ENCODE results near the gene AUTS2. TPM values are rescaled to one million over a fixed set of nuclear protein-coding genes. Genes with fewer than 3 reads are reported as not detected.

The AUTS2 gene
- 9.9 and 19.2 TPM in 2 replicates for total RNA-seq

DNA sequence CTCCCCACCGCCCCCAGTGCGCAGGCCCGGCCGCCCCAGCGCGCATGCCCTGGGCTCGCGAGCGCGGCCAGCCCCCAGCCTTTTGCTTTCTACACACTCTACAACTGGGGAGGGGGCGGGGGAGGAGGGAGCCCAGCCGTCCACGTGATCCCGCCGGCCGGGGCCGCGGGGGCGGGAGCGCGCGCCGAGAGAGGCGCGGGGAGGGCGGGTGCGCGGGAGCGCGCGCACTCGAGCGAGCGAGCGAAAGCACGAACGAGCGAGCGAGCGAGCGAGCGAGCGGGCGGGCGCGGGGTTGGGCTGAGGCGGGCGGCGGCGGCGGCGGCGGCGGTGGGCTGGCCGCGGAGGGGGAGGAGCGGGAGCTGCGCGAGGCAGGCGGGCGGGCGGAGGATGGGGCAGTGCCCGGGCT lies at the start of gene AUTS2:
Gene AUTS2 (plus strand): TSS at position 395 of the 406 bp plus-strand sequence. CDS start 1,179 bp downstream, outside the sequence.
- TF ChIP-seq, protein P1, sequence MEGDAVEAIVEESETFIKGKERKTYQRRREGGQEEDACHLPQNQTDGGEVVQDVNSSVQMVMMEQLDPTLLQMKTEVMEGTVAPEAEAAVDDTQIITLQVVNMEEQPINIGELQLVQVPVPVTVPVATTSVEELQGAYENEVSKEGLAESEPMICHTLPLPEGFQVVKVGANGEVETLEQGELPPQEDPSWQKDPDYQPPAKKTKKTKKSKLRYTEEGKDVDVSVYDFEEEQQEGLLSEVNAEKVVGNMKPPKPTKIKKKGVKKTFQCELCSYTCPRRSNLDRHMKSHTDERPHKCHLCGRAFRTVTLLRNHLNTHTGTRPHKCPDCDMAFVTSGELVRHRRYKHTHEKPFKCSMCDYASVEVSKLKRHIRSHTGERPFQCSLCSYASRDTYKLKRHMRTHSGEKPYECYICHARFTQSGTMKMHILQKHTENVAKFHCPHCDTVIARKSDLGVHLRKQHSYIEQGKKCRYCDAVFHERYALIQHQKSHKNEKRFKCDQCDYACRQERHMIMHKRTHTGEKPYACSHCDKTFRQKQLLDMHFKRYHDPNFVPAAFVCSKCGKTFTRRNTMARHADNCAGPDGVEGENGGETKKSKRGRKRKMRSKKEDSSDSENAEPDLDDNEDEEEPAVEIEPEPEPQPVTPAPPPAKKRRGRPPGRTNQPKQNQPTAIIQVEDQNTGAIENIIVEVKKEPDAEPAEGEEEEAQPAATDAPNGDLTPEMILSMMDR (IDR thresholded peaks at IDR 0.05; ENCODE audit: insufficient read depth, low read length, poor library complexity, severe bottlenecking): no peak
- H3K27me3 ChIP-seq (ENCODE audit: control insufficient read depth, insufficient read depth, low read length): no peaks in the 10 kb centered on the region
- DNase-seq (ENCODE audit: low read depth): peak; percentile 32
- no peaks in the 10 kb centered on the region for H3K36me3 ChIP-seq (ENCODE audit: control insufficient read depth, insufficient read depth, low read length)
- peak within 1 kb of the TSS; percentile 89 for H3K4me3 ChIP-seq (ENCODE audit: low read depth, low read length)

DNA sequence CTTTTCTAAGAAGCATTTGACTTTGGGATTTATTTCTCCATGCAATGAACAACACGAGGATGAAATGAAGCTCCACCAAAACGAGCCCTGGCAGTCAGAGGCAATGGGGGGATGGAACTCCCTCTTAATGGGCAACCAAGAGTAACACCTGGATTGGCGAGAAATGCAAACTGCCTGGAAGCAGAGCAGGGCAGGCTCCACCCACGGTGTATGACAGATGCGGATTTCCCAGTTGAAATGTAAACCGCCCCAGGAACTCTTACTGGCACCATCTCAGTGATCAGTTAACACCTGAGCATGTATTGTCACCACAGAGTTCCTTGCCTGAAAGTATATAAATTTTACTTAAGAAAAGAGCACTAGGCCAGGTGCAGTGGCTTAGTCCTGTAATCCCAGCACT lies 47.3 kb upstream of the AUTS2 start:
- TF ChIP-seq, protein P1 (IDR thresholded peaks at IDR 0.05; ENCODE audit: insufficient read depth, low read length, poor library complexity, severe bottlenecking): no peak
- DNase-seq (ENCODE audit: low read depth): no peak
- Histone ChIP-seq H3K27me3 (ENCODE audit: control insufficient read depth, insufficient read depth, low read length) (no peaks in the 10 kb centered on the region), H3K4me3 (ENCODE audit: low read depth, low read length) (no peak overlapping the region), H3K36me3 (ENCODE audit: control insufficient read depth, insufficient read depth, low read length) (no peaks in the 10 kb centered on the region)

DNA sequence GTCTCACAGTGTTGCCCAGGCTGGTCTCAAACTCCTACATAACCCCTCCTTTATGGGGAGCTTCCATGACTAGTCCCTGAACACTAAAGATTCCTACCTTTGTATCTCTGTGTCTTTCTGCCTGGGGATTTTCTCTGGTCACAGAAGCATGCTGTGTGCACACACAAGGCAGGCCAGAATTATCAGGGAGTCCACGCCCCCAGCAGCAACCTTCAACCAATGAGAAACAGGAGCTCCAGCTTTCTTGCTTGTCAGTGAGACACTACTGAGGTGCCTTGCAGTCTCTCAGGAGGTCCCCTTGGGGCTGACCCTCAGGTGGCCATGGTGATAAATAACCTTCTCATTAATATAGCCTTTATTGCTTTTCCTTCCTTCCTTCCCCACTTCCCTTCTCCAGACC lies 45.1 kb upstream of the AUTS2 start:
- H3K27me3 ChIP-seq (ENCODE audit: control insufficient read depth, insufficient read depth, low read length): no peaks in the 10 kb centered on the region
- no peaks in the 10 kb centered on the region for H3K36me3 ChIP-seq (ENCODE audit: control insufficient read depth, insufficient read depth, low read length)
- TF ChIP-seq, protein P1 (IDR thresholded peaks at IDR 0.05; ENCODE audit: insufficient read depth, low read length, poor library complexity, severe bottlenecking): no peak
- no peak for DNase-seq (ENCODE audit: low read depth)
- no peak overlapping the region for H3K4me3 ChIP-seq (ENCODE audit: low read depth, low read length)

DNA sequence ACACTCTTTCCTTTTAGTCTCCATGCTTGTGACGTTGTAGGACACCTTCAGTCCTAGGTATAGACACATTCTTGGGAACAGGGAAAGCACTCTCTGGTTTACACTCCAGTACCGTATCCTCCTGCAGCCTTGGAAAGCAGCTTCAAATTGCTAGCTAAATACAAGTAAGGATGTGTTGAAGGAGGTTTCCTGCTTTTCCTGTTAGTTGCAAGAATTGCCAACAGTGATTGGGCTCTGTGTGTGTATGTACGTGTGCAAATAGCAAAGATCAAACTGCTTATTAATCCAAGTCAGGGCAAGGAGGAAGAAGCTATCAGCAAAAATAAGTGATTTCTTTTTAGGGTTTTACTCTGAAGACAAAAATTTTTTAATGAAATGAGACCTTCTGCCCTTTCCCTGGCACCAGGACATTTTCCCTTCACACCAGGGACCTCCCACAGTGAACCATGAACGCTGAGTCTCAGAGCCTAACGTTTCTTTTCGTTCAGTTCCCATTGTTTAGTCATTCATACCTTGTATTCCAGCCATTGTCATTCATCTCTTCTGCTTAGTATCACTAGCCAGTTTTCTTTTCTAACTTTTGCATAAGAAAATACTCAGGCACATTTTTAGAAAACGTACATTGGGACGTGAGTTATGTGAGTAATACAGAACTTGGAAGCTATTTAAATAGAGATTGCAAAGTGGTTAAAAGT lies 36.9 kb upstream of the AUTS2 start:
- Histone ChIP-seq H3K36me3 (ENCODE audit: control insufficient read depth, insufficient read depth, low read length) (no peaks in the 10 kb centered on the region), H3K27me3 (ENCODE audit: control insufficient read depth, insufficient read depth, low read length) (no peaks in the 10 kb centered on the region), H3K4me3 (ENCODE audit: low read depth, low read length) (no peak overlapping the region)
- DNase-seq (ENCODE audit: low read depth): no peak
- TF ChIP-seq, protein P1 (IDR thresholded peaks at IDR 0.05; ENCODE audit: insufficient read depth, low read length, poor library complexity, severe bottlenecking): no peak

DNA sequence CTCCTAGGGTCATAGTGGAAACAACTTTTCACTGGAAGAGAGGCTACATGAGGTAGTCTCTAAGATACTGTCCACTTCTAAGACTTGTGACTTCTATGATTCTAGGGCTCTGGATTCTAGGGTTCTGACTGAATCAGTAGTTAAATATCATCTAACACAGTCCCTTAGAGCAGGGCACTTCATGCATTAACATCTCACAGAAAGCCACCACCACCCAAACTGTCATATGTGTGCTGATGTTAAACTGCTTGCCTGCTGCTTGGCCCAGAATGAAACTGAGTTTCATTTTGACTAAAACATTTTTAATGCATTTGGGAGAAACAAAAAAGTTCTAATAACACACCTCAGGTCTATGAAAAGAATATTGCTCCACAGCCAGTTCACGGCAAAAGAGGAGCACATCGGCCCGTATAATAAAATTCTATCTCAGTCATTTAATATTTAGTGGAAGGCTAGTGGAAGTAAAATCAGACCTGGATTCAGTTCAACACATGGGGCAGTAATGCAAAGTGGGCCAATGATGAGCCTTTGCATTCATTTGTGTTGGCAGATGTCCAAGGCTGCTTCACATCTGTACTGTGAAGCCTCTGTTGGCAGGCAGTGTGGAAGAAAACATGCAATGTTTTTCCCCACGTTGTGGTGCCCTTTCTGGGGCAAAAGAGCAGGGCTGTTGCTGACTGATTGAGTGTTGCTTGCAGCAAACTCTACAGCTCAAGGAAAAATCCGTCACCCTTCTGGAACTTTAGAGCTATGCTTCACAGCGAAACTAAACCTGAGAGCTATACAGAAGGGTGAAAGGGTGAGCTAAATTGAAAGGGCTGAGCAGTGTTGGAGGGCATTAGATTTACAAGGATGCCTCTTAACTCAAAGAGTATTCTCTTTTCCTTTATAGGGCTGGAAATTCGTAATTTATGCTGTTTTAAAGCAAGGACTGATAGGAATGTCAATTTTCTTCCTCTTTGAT lies 33.5 kb upstream of the AUTS2 start:
- TF ChIP-seq, protein P1 (IDR thresholded peaks at IDR 0.05; ENCODE audit: insufficient read depth, low read length, poor library complexity, severe bottlenecking): no peak
- no peaks in the 10 kb centered on the region for H3K27me3 ChIP-seq (ENCODE audit: control insufficient read depth, insufficient read depth, low read length)
- peak; percentile 4 for DNase-seq (ENCODE audit: low read depth)
- no peaks in the 10 kb centered on the region for H3K36me3 ChIP-seq (ENCODE audit: control insufficient read depth, insufficient read depth, low read length)
- H3K4me3 ChIP-seq (ENCODE audit: low read depth, low read length): no peak overlapping the region

Measured in kidney epithelial cell (primary cell).